ENCODE measurements around the gene RBBP5.

The RBBP5 gene

GRCh38 chr1:205069371-205070125 lies 52.2 kb downstream of the RBBP5 start:
- Histone ChIP-seq H3K4me3 (replicated peaks; ENCODE audit: insufficient read depth, low read length) (no peak overlapping the region), H3K27ac (replicated peaks) (no peak overlapping the region), H3K27me3 (ENCODE audit: insufficient read depth, poor library complexity, severe bottlenecking) (no peaks in the 10 kb centered on the region)
- no peak for DNase-seq (ENCODE audit: low read depth in 1 of 2, low spot score in 1 of 2)
- TF ChIP-seq CTCF (IDR thresholded peaks at IDR 0.05; ENCODE audit: insufficient read depth, low read length) (no peak), SPI1 (IDR thresholded peaks at IDR 0.05; ENCODE audit: borderline replicate concordance, low read depth) (no peak), GABPA (IDR thresholded peaks at IDR 0.05; ENCODE audit: low read depth) (no peak), REST (IDR thresholded peaks at IDR 0.05; ENCODE audit: insufficient replicate concordance, low read depth) (no peak), POLR2AphosphoS5 (IDR thresholded peaks at IDR 0.05; ENCODE audit: low read depth) (no peak)

GRCh38 chr1:205068457-205069040 lies 53.2 kb downstream of the RBBP5 start:
- DNase-seq (ENCODE audit: low read depth in 1 of 2, low spot score in 1 of 2) = no peak
- H3K4me3 ChIP-seq (replicated peaks; ENCODE audit: insufficient read depth, low read length) = no peak overlapping the region
- no peak for TF ChIP-seq SPI1 (IDR thresholded peaks at IDR 0.05; ENCODE audit: borderline replicate concordance, low read depth)
- TF ChIP-seq GABPA (IDR thresholded peaks at IDR 0.05; ENCODE audit: low read depth) = no peak
- TF ChIP-seq CTCF (IDR thresholded peaks at IDR 0.05; ENCODE audit: insufficient read depth, low read length) = no peak
- TF ChIP-seq REST (IDR thresholded peaks at IDR 0.05; ENCODE audit: insufficient replicate concordance, low read depth) = no peak
- no peak for TF ChIP-seq POLR2AphosphoS5 (IDR thresholded peaks at IDR 0.05; ENCODE audit: low read depth)
- no peaks in the 10 kb centered on the region for H3K27me3 ChIP-seq (ENCODE audit: insufficient read depth, poor library complexity, severe bottlenecking)
- no peak overlapping the region for H3K27ac ChIP-seq (replicated peaks)

GRCh38 chr1:205068001-205068400 lies 53.8 kb downstream of the RBBP5 start:
- Histone ChIP-seq H3K4me3 (replicated peaks; ENCODE audit: insufficient read depth, low read length) (no peak overlapping the region), H3K27ac (replicated peaks) (no peak overlapping the region), H3K27me3 (ENCODE audit: insufficient read depth, poor library complexity, severe bottlenecking) (no peaks in the 10 kb centered on the region)
- no peak for TF ChIP-seq POLR2AphosphoS5 (IDR thresholded peaks at IDR 0.05; ENCODE audit: low read depth)
- no peak for TF ChIP-seq GABPA (IDR thresholded peaks at IDR 0.05; ENCODE audit: low read depth)
- no peak for TF ChIP-seq CTCF (IDR thresholded peaks at IDR 0.05; ENCODE audit: insufficient read depth, low read length)
- no peak for TF ChIP-seq REST (IDR thresholded peaks at IDR 0.05; ENCODE audit: insufficient replicate concordance, low read depth)
- TF ChIP-seq SPI1 (IDR thresholded peaks at IDR 0.05; ENCODE audit: borderline replicate concordance, low read depth) = no peak
- no peak for DNase-seq (ENCODE audit: low read depth in 1 of 2, low spot score in 1 of 2)
